GM19035 (cell line): ENCODE data around the gene RPL23.

Experiments used
- ATAC-seq: cut with Tn5 transposase; IDR thresholded peaks from one replicate; pipeline ENCODE4 v1.9.1; 2021; ENCODE audit not compliant: unreplicated experiment

Gene RPL23

GRCh38 chr17:38885044-38885727 is 31.7 kb upstream of the RPL23 start:
- ATAC-seq, result no peak

- ATAC-seq, result no peak
Observed at GRCh38 chr17:38883592-38884526, 30.3 kb upstream of the RPL23 start.

- no peak for ATAC-seq
Observed at GRCh38 chr17:38882870-38883269, 29.3 kb upstream of the RPL23 start.

GRCh38 chr17:38881600-38882191 is 28.2 kb upstream of the RPL23 start:
- ATAC-seq, result no peak

- ATAC-seq, result no peak
Observed at GRCh38 chr17:38879878-38880665, 26.6 kb upstream of the RPL23 start.

- ATAC-seq, result no peak
Observed at GRCh38 chr17:38877130-38877851, 23.8 kb upstream of the RPL23 start.

- ATAC-seq, result no peak
Observed at GRCh38 chr17:38875477-38876075, 22.1 kb upstream of the RPL23 start.

GRCh38 chr17:38874505-38875400 is 21.2 kb upstream of the RPL23 start:
- no peak for ATAC-seq

GRCh38 chr17:38873640-38874380 is 20.3 kb upstream of the RPL23 start:
- no peak for ATAC-seq

GRCh38 chr17:38872671-38873385 is 19.3 kb upstream of the RPL23 start:
- ATAC-seq, result no peak

- no peak for ATAC-seq
Observed at GRCh38 chr17:38872027-38872511, 18.5 kb upstream of the RPL23 start.

GRCh38 chr17:38871247-38872015 is 17.9 kb upstream of the RPL23 start:
- no peak for ATAC-seq

- ATAC-seq, result no peak
Observed at GRCh38 chr17:38870259-38871165, 17.0 kb upstream of the RPL23 start.

- peak; percentile 45 for ATAC-seq
Observed at GRCh38 chr17:38869526-38870258, 16.2 kb upstream of the RPL23 start, which contains the start of gene LASP1. LASP1 (plus strand) TSS chr17:38870058; CDS start chr17:38870190, 132 bp downstream.
